ENCODE data around the gene GRID1.

GRID1 gene

GRCh38 chr10:86205306-86206239, 161.0 kb downstream of the GRID1 start:
- no peak overlapping the region for H3K9ac ChIP-seq (ENCODE audit: low read length)
- no CpG with 5 or more reads among the region's 7 CpGs for WGBS (ENCODE audit: extremely low coverage, insufficient coverage, low lambda C conversion rate)
- H4K8ac ChIP-seq (ENCODE audit: low read depth, low read length) = no peak overlapping the region

GRCh38 chr10:86204421-86205305, 161.9 kb downstream of the GRID1 start:
- H3K4ac ChIP-seq (ENCODE audit: low read depth, low read length) = no peak overlapping the region
- no peaks in the 10 kb centered on the region for H3K79me1 ChIP-seq (ENCODE audit: low read length)
- H3K27ac ChIP-seq (ENCODE audit: low read depth, low read length) = no peak overlapping the region
- no peaks in the 10 kb centered on the region for H3K79me2 ChIP-seq (ENCODE audit: control insufficient read depth, insufficient read depth, low read length)
- no peak overlapping the region for H4K5ac ChIP-seq (ENCODE audit: low read length)
- no peaks in the 10 kb centered on the region for H3K4me1 ChIP-seq (ENCODE audit: control insufficient read depth, low read depth, low read length)
- H3K9ac ChIP-seq (ENCODE audit: low read length) = no peak overlapping the region
- H3K4me2 ChIP-seq (ENCODE audit: low read length) = no peak overlapping the region
- WGBS (ENCODE audit: extremely low coverage, insufficient coverage, low lambda C conversion rate) = no CpG with 5 or more reads among the region's 9 CpGs
- H2BK15ac ChIP-seq (replicated peaks; ENCODE audit: low read depth) = no peak overlapping the region
- no peak overlapping the region for H3K23ac ChIP-seq (ENCODE audit: low read length)
- H2BK120ac ChIP-seq (ENCODE audit: low read depth, low read length) = no peak overlapping the region
- no peak overlapping the region for H2AK5ac ChIP-seq (ENCODE audit: low read length)
- H2BK5ac ChIP-seq (ENCODE audit: low read length) = no peak overlapping the region
- H3K56ac ChIP-seq (ENCODE audit: low read length) = no peak overlapping the region
- no peak for DNase-seq
- no peak overlapping the region for H3K18ac ChIP-seq (ENCODE audit: low read length)
- H4K8ac ChIP-seq (ENCODE audit: low read depth, low read length) = no peak overlapping the region
- H3K36me3 ChIP-seq (ENCODE audit: control insufficient read depth, insufficient read depth, low read length) = no peaks in the 10 kb centered on the region
- no peaks in the 10 kb centered on the region for H3K27me3 ChIP-seq (ENCODE audit: insufficient read depth, low read length, poor library complexity)
- H3K4me3 ChIP-seq (ENCODE audit: low read length) = no peak overlapping the region

More at GRCh38 chr10:86205306-86206239, 161.0 kb downstream of the GRID1 start:
- no peak overlapping the region for H2BK120ac ChIP-seq (ENCODE audit: low read depth, low read length)
- no peak overlapping the region for H3K23ac ChIP-seq (ENCODE audit: low read length)
- DNase-seq = no peak
- no peaks in the 10 kb centered on the region for H3K79me2 ChIP-seq (ENCODE audit: control insufficient read depth, insufficient read depth, low read length)
- no peaks in the 10 kb centered on the region for H3K27me3 ChIP-seq (ENCODE audit: insufficient read depth, low read length, poor library complexity)
- no peak overlapping the region for H3K18ac ChIP-seq (ENCODE audit: low read length)
- H3K4me3 ChIP-seq (ENCODE audit: low read length) = no peak overlapping the region
- no peak overlapping the region for H3K27ac ChIP-seq (ENCODE audit: low read depth, low read length)
- no peak overlapping the region for H2AK5ac ChIP-seq (ENCODE audit: low read length)
- no peak overlapping the region for H4K5ac ChIP-seq (ENCODE audit: low read length)
- H3K4ac ChIP-seq (ENCODE audit: low read depth, low read length) = no peak overlapping the region
- no peak overlapping the region for H2BK15ac ChIP-seq (replicated peaks; ENCODE audit: low read depth)
- H3K4me1 ChIP-seq (ENCODE audit: control insufficient read depth, low read depth, low read length) = no peaks in the 10 kb centered on the region
- no peak overlapping the region for H2BK5ac ChIP-seq (ENCODE audit: low read length)
- H3K79me1 ChIP-seq (ENCODE audit: low read length) = no peaks in the 10 kb centered on the region
- no peak overlapping the region for H3K56ac ChIP-seq (ENCODE audit: low read length)
- no peak overlapping the region for H3K4me2 ChIP-seq (ENCODE audit: low read length)
- H3K36me3 ChIP-seq (ENCODE audit: control insufficient read depth, insufficient read depth, low read length) = no peaks in the 10 kb centered on the region

- H3K56ac ChIP-seq (ENCODE audit: low read length) = no peak overlapping the region
- no peak overlapping the region for H3K27ac ChIP-seq (ENCODE audit: low read depth, low read length)
- no peaks in the 10 kb centered on the region for H3K27me3 ChIP-seq (ENCODE audit: insufficient read depth, low read length, poor library complexity)
- DNase-seq = peak; percentile 72
- H3K4me3 ChIP-seq (ENCODE audit: low read length) = no peak overlapping the region
- no peak overlapping the region for H2AK5ac ChIP-seq (ENCODE audit: low read length)
- no peak overlapping the region for H2BK120ac ChIP-seq (ENCODE audit: low read depth, low read length)
- no peak overlapping the region for H3K23ac ChIP-seq (ENCODE audit: low read length)
- no peak overlapping the region for H2BK15ac ChIP-seq (replicated peaks; ENCODE audit: low read depth)
- no peak overlapping the region for H4K5ac ChIP-seq (ENCODE audit: low read length)
- no peak overlapping the region for H3K4me2 ChIP-seq (ENCODE audit: low read length)
- H3K79me1 ChIP-seq (ENCODE audit: low read length) = no peaks in the 10 kb centered on the region
- no peak overlapping the region for H2BK5ac ChIP-seq (ENCODE audit: low read length)
- WGBS (ENCODE audit: extremely low coverage, insufficient coverage, low lambda C conversion rate) = no CpG with 5 or more reads among the region's 11 CpGs
- H3K18ac ChIP-seq (ENCODE audit: low read length) = no peak overlapping the region
- H3K79me2 ChIP-seq (ENCODE audit: control insufficient read depth, insufficient read depth, low read length) = no peaks in the 10 kb centered on the region
- no peak overlapping the region for H3K4ac ChIP-seq (ENCODE audit: low read depth, low read length)
- H4K8ac ChIP-seq (ENCODE audit: low read depth, low read length) = no peak overlapping the region
- H3K9ac ChIP-seq (ENCODE audit: low read length) = no peak overlapping the region
- no peaks in the 10 kb centered on the region for H3K4me1 ChIP-seq (ENCODE audit: control insufficient read depth, low read depth, low read length)
- H3K36me3 ChIP-seq (ENCODE audit: control insufficient read depth, insufficient read depth, low read length) = no peaks in the 10 kb centered on the region
Measured at GRCh38 chr10:86203162-86203905, 163.3 kb downstream of the GRID1 start.

- Histone ChIP-seq H3K4me1 (ENCODE audit: control insufficient read depth, low read depth, low read length) (no peaks in the 10 kb centered on the region), H2BK15ac (replicated peaks; ENCODE audit: low read depth) (no peak overlapping the region), H4K8ac (ENCODE audit: low read depth, low read length) (no peak overlapping the region), H3K79me2 (ENCODE audit: control insufficient read depth, insufficient read depth, low read length) (no peaks in the 10 kb centered on the region), H3K27ac (ENCODE audit: low read depth, low read length) (no peak overlapping the region), H3K36me3 (ENCODE audit: control insufficient read depth, insufficient read depth, low read length) (no peaks in the 10 kb centered on the region), H3K4me3 (ENCODE audit: low read length) (no peak overlapping the region), H3K4ac (ENCODE audit: low read depth, low read length) (no peak overlapping the region), H3K79me1 (ENCODE audit: low read length) (no peaks in the 10 kb centered on the region), H2AK5ac (ENCODE audit: low read length) (no peak overlapping the region), H3K18ac (ENCODE audit: low read length) (no peak overlapping the region), H3K23ac (ENCODE audit: low read length) (no peak overlapping the region), H2BK120ac (ENCODE audit: low read depth, low read length) (no peak overlapping the region), H3K4me2 (ENCODE audit: low read length) (no peak overlapping the region), H3K27me3 (ENCODE audit: insufficient read depth, low read length, poor library complexity) (no peaks in the 10 kb centered on the region), H2BK5ac (ENCODE audit: low read length) (no peak overlapping the region), H3K9ac (ENCODE audit: low read length) (no peak overlapping the region), H3K56ac (ENCODE audit: low read length) (no peak overlapping the region), H4K5ac (ENCODE audit: low read length) (no peak overlapping the region)
- no CpG with 5 or more reads among the region's 5 CpGs for WGBS (ENCODE audit: extremely low coverage, insufficient coverage, low lambda C conversion rate)
- DNase-seq = no peak
Measured at GRCh38 chr10:86202226-86202735, 164.3 kb downstream of the GRID1 start.

GRCh38 chr10:86200867-86201266, 165.7 kb downstream of the GRID1 start:
- Histone ChIP-seq H4K5ac (ENCODE audit: low read length) (no peak overlapping the region), H3K9ac (ENCODE audit: low read length) (no peak overlapping the region), H3K4me3 (ENCODE audit: low read length) (no peak overlapping the region), H3K18ac (ENCODE audit: low read length) (no peak overlapping the region), H3K36me3 (ENCODE audit: control insufficient read depth, insufficient read depth, low read length) (no peaks in the 10 kb centered on the region), H3K56ac (ENCODE audit: low read length) (no peak overlapping the region), H3K79me1 (ENCODE audit: low read length) (no peaks in the 10 kb centered on the region), H3K4ac (ENCODE audit: low read depth, low read length) (no peak overlapping the region), H2BK5ac (ENCODE audit: low read length) (no peak overlapping the region), H3K27ac (ENCODE audit: low read depth, low read length) (no peak overlapping the region), H2AK5ac (ENCODE audit: low read length) (no peak overlapping the region), H2BK15ac (replicated peaks; ENCODE audit: low read depth) (no peak overlapping the region), H3K79me2 (ENCODE audit: control insufficient read depth, insufficient read depth, low read length) (no peaks in the 10 kb centered on the region), H3K4me2 (ENCODE audit: low read length) (no peak overlapping the region), H4K8ac (ENCODE audit: low read depth, low read length) (no peak overlapping the region), H3K27me3 (ENCODE audit: insufficient read depth, low read length, poor library complexity) (no peaks in the 10 kb centered on the region), H2BK120ac (ENCODE audit: low read depth, low read length) (no peak overlapping the region), H3K23ac (ENCODE audit: low read length) (no peak overlapping the region), H3K4me1 (ENCODE audit: control insufficient read depth, low read depth, low read length) (no peaks in the 10 kb centered on the region)
- WGBS (ENCODE audit: extremely low coverage, insufficient coverage, low lambda C conversion rate) = no CpG with 5 or more reads among the region's 1 CpG
- DNase-seq = no peak
